ENCODE results near the gene CCR9. TPM values are rescaled to one million over a fixed set of nuclear protein-coding genes. Genes with fewer than 3 reads are reported as not detected.

The CCR9 gene
- total and polyA plus RNA-seq, 12 donors = not detected

DNA sequence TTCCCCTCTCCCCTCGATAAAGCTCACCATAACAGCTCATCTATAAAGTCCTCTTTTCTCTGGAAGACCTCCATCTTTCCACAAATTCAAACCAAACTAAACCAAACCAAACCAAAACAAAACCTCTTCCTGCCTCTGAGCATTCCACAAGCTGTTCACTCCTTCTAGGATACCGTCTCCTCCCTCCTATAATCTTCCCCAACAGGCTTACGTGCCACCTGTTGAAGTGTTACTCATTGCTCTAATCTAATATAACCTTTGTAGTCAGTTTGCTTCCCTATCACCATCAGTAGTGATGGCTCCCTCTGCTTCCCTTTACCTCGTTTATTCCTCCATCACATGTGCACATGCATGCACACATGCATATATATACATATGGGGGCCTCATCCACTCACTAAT is 12.7 kb upstream of the CCR9 start:
- peaks cover 0 to 3% (median 0%) of the 10 kb centered on the region in 7 donors for H3K27me3 ChIP-seq
- H3K27ac ChIP-seq = no peak overlapping the region
- H3K9me3 ChIP-seq = peaks cover 0 to 2% (median 0%) of the 10 kb centered on the region in 11 donors
- TF ChIP-seq, protein P1, sequence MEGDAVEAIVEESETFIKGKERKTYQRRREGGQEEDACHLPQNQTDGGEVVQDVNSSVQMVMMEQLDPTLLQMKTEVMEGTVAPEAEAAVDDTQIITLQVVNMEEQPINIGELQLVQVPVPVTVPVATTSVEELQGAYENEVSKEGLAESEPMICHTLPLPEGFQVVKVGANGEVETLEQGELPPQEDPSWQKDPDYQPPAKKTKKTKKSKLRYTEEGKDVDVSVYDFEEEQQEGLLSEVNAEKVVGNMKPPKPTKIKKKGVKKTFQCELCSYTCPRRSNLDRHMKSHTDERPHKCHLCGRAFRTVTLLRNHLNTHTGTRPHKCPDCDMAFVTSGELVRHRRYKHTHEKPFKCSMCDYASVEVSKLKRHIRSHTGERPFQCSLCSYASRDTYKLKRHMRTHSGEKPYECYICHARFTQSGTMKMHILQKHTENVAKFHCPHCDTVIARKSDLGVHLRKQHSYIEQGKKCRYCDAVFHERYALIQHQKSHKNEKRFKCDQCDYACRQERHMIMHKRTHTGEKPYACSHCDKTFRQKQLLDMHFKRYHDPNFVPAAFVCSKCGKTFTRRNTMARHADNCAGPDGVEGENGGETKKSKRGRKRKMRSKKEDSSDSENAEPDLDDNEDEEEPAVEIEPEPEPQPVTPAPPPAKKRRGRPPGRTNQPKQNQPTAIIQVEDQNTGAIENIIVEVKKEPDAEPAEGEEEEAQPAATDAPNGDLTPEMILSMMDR (IDR thresholded peaks at IDR 0.05) = no peak
- no peaks in the 10 kb centered on the region for H3K4me1 ChIP-seq
- no peak for DNase-seq
- ATAC-seq = no peak
- intact Hi-C loops (cut with DNase I) = no loop called here
- H3K36me3 ChIP-seq = no peaks in the 10 kb centered on the region
- no peak overlapping the region for H3K4me3 ChIP-seq
- 80 to 81% methylated on average over 4 of the region's 4 CpGs for WGBS, 2 donors

DNA sequence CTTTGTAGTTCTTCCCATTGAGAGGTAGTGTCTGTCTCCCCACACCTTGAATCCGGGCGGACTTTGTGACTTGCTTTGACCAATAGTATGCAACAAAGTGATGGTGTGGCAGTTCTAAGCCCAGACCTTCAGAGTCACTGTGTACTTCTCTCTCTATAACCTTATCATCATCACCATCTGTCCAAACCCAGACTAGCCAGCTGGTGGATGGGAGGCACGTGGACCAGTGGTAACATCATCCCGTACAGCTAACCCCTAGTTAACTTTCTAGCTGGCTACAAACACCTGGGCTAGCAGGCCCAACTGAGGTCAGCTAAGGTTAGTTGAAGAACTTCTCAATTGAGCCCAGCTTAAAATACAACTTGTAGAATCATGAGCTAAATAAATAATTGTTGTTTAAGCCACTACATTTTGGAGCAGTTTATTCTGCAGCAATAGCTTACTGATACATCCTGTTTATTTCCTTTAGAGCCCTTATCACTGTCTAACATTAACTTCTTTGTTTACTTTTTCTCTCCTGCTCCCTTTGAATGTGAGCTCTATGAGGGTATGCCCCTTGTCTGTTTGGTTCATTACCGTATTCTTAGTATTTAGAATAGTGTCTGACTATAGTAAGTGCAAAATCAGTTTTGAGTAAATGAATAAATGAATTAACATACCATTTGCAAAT is 11.5 kb upstream of the CCR9 start:
- Histone ChIP-seq H3K27me3 (peaks cover 0 to 3% (median 0%) of the 10 kb centered on the region in 7 donors), H3K27ac (no peak overlapping the region), H3K9me3 (peaks cover 0 to 2% (median 0%) of the 10 kb centered on the region in 11 donors), H3K36me3 (no peaks in the 10 kb centered on the region), H3K4me1 (no peaks in the 10 kb centered on the region), H3K4me3 (no peak overlapping the region)
- intact Hi-C loops (cut with DNase I) = no loop called here
- WGBS, 2 donors = 76 to 86% methylated on average over 5 of the region's 5 CpGs
- TF ChIP-seq, protein P1 (IDR thresholded peaks at IDR 0.05) = no peak
- DNase-seq (no peak), ATAC-seq (no peak)

DNA sequence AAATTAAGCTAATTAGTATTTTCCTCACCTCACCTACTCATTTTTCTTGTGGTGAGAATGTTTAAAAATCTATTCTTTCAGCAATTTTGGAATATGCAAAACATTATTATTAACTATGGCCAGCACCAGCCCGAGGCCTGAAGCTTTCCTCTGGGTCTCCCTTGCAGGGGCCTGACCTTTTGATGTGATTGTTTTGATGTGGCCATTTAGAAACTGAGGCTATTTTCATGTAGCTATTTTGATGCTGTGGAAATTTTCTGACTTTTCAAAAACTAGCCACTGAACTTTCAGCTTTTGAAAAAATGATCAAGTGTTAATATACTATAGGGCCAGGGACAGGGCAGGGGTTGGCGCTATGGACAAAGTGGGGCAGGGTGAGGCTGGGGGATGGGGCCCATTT is 8.2 kb upstream of the CCR9 start:
- 91% methylated on average over 2 of the region's 2 CpGs for WGBS, 2 donors
- H3K4me3 ChIP-seq = no peak overlapping the region
- no peak overlapping the region for H3K27ac ChIP-seq
- DNase-seq (no peak), ATAC-seq (no peak)
- intact Hi-C loops (cut with DNase I) = no loop called here
- peaks cover 0 to 2% (median 0%) of the 10 kb centered on the region in 11 donors for H3K9me3 ChIP-seq
- peaks cover 0 to 14% (median 8%) of the 10 kb centered on the region in 9 donors for H3K4me1 ChIP-seq
- peaks cover 0 to 7% (median 0%) of the 10 kb centered on the region in 7 donors for H3K27me3 ChIP-seq
- no peaks in the 10 kb centered on the region for H3K36me3 ChIP-seq
- TF ChIP-seq, protein P1 (IDR thresholded peaks at IDR 0.05) = no peak

DNA sequence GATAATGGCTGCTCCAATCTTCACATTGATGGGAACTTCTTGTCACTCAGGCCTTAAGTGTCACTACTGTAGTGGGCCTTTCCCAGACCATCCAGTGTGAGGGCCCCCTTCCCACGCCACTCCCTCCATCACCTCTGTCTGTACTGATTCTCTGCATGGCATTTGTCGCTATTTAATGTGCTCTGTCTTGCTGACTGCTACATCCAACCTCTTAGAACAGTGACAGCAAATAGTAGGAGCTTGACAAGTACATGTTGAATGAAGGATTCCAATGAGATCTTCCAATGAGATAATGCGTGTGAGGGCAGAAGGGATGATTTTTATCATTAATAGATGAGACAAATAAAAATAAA is 5.6 kb upstream of the CCR9 start:
- no peak overlapping the region for H3K27ac ChIP-seq
- H3K36me3 ChIP-seq = no peaks in the 10 kb centered on the region
- H3K4me3 ChIP-seq = no peak overlapping the region
- DNase-seq = no peak
- intact Hi-C loops (cut with DNase I) = no loop called here
- TF ChIP-seq, protein P1 (IDR thresholded peaks at IDR 0.05) = no peak
- H3K4me1 ChIP-seq = peaks cover 0 to 14% (median 8%) of the 10 kb centered on the region in 9 donors
- H3K9me3 ChIP-seq = no peaks in the 10 kb centered on the region
- 49 to 56% methylated on average over 3 of the region's 3 CpGs for WGBS, 2 donors
- ATAC-seq = no peak
- peaks cover 0 to 11% (median 0%) of the 10 kb centered on the region in 7 donors for H3K27me3 ChIP-seq

Measured in heart right ventricle (tissue), 16 donors.